Activated gamma-delta T cell treated with anti-CD3 and anti-CD28 coated beads, Interleukin-2, amount 50 U/mL, for 16 hours (primary cell): ENCODE results near the gene SLC15A5.

Experiments used
- DNase-seq: peaks from one replicate; pipeline ENCODE4 v3.0.0-alpha.2; 2020; ENCODE audit warnings: low read depth

The SLC15A5 gene

GRCh38 chr12:16277585-16277984 lies at the start of gene SLC15A5:
SLC15A5 (minus strand) TSS chr12:16277685; CDS start chr12:16277685, 0 bp downstream.
- DNase-seq = no peak

GRCh38 chr12:16325426-16325825 lies 47.9 kb upstream of the SLC15A5 start:
- no peak for DNase-seq

- no peak for DNase-seq
These were observed 47.3 kb upstream of the SLC15A5 start for GRCh38 chr12:16324772-16325171.

GRCh38 chr12:16324272-16324671 lies 46.8 kb upstream of the SLC15A5 start:
- no peak for DNase-seq

- no peak for DNase-seq
These were observed 46.2 kb upstream of the SLC15A5 start for GRCh38 chr12:16323638-16324037.

GRCh38 chr12:16323010-16323409 lies 45.5 kb upstream of the SLC15A5 start:
- no peak for DNase-seq

GRCh38 chr12:16310934-16311333 lies 33.4 kb upstream of the SLC15A5 start:
- DNase-seq = no peak

GRCh38 chr12:16307856-16308475 lies 30.5 kb upstream of the SLC15A5 start:
- DNase-seq = no peak

GRCh38 chr12:16303939-16304338 lies 26.5 kb upstream of the SLC15A5 start:
- DNase-seq = no peak

GRCh38 chr12:16300736-16301135 lies 23.3 kb upstream of the SLC15A5 start:
- no peak for DNase-seq

GRCh38 chr12:16300122-16300521 lies 22.6 kb upstream of the SLC15A5 start:
- no peak for DNase-seq

GRCh38 chr12:16299403-16299802 lies 21.9 kb upstream of the SLC15A5 start:
- no peak for DNase-seq

GRCh38 chr12:16297521-16297920 lies 20.0 kb upstream of the SLC15A5 start:
- no peak for DNase-seq

- no peak for DNase-seq
These were observed 17.0 kb upstream of the SLC15A5 start for GRCh38 chr12:16294376-16294956.

GRCh38 chr12:16291032-16291431 lies 13.5 kb upstream of the SLC15A5 start:
- no peak for DNase-seq

- DNase-seq = no peak
These were observed 8.1 kb upstream of the SLC15A5 start for GRCh38 chr12:16285586-16285985.

- DNase-seq = no peak
These were observed 5.5 kb upstream of the SLC15A5 start for GRCh38 chr12:16282978-16283377.

GRCh38 chr12:16282081-16282480 lies 4.6 kb upstream of the SLC15A5 start:
- DNase-seq = no peak

- no peak for DNase-seq
These were observed 3.7 kb upstream of the SLC15A5 start for GRCh38 chr12:16281157-16281556.

GRCh38 chr12:16272222-16272621 lies 5.3 kb downstream of the SLC15A5 start:
- no peak for DNase-seq

GRCh38 chr12:16271062-16271461 lies 6.4 kb downstream of the SLC15A5 start:
- no peak for DNase-seq

- no peak for DNase-seq
These were observed 7.5 kb downstream of the SLC15A5 start for GRCh38 chr12:16269946-16270345.

- no peak for DNase-seq
These were observed 11.4 kb downstream of the SLC15A5 start for GRCh38 chr12:16266085-16266484.

- DNase-seq = no peak
These were observed 15.5 kb downstream of the SLC15A5 start for GRCh38 chr12:16261944-16262475.
